Transverse colon (tissue), 4 donors: ENCODE data around the gene GRK6. TPM values are rescaled to one million over a fixed set of nuclear protein-coding genes. Genes with fewer than 3 reads are reported as not detected.

Source experiments
- DNase-seq: peaks from one replicate; pipeline ENCODE4 v3.0.0-alpha.2; 2019
- H3K27ac ChIP-seq, 4 donors: fragments of 200-600 bp; sonication (generic); 2 replicates each; pipeline ENCODE4 v1.5.1; 2016 to 2018; ENCODE audit warnings: inconsistent platforms in 4 of 4
- H3K27me3 ChIP-seq: fragments of 200-600 bp; sonication (generic); 2 replicates; pipeline ENCODE4 v1.5.1; 2017; ENCODE audit warnings: inconsistent platforms
- H3K36me3 ChIP-seq, 4 donors: fragments of 200-600 bp; sonication (generic); 2 replicates each; pipeline ENCODE4 v1.5.1; 2017 to 2019; ENCODE audit warnings: inconsistent platforms in 4 of 4
- H3K4me1 ChIP-seq, 4 donors: fragments of 200-600 bp; sonication (generic); 2 replicates each; pipeline ENCODE4 v1.5.1; 2017 to 2020; ENCODE audit warnings: inconsistent platforms in 4 of 4
- H3K4me3 ChIP-seq, 4 donors: fragments of 200-600 bp; sonication (generic); 1 replicate in 1 of 4; 2 replicates in 3 of 4; pipeline versions ENCODE4 v1.5.1 to v1.6.1; 2017 to 2019; ENCODE audit warnings: inconsistent platforms in 4 of 4
- H3K9me3 ChIP-seq, 2 donors: fragments of 200-600 bp; sonication (generic); 2 replicates each; pipeline ENCODE4 v1.5.1; 2017 to 2019; ENCODE audit warnings: inconsistent platforms in 2 of 2
- CTCF ChIP-seq, 5 experiments: fragments of 200-600 bp in 3 of 5; fragments of 450-650 bp in 2 of 5; sonication (generic) in 3 of 5; IDR thresholded peaks; 1 replicate in 2 of 5; 2 replicates in 3 of 5; pipeline ENCODE4 v1.5.1; 2016 to 2017; ENCODE audit warnings: antibody characterized with exemption in 5 of 5, inconsistent platforms in 3 of 5, mild to moderate bottlenecking in 2 of 5, moderate library complexity in 1 of 5
- EP300 ChIP-seq: sonication (generic); formaldehyde crosslinking; IDR thresholded peaks from one replicate; pipeline ENCODE4 v1.6.1; 2017; ENCODE audit warnings: antibody characterized with exemption, low read depth
- POLR2A ChIP-seq: fragments of 450-650 bp; IDR thresholded peaks from one replicate; pipeline ENCODE4 v1.6.1; 2016; ENCODE audit warnings: antibody characterized with exemption, mild to moderate bottlenecking, moderate library complexity
- POLR2AphosphoS5 ChIP-seq, 3 donors: sonication (generic); formaldehyde crosslinking; IDR thresholded peaks; one replicate each; pipeline ENCODE4 v1.6.1; 2016; ENCODE audit warnings: antibody characterized with exemption in 3 of 3
- WGBS, 2 donors: methylation state at CpG; one replicate each; pipeline ENCODE4 v1.1.5; 2018; ENCODE audit warnings: low coverage in 1 of 2; 5-methylcytosine and 5-hydroxymethylcytosine counted together
- in situ Hi-C, 4 donors: fragments of 200-750 bp; cut with MboI; loops; one replicate each; pipeline versions ENCODE4 v1.15.0 to v1.15.1; 2017; ENCODE audit warnings: low sequenced_read_pairs in 3 of 4, low pct_ligation_motif_present in 1 of 4, low pct_unique_long_range_greater_than_20kb in 1 of 4
- intact Hi-C: fragments of 100-400 bp; cut with DNase I; formaldehyde crosslinking; loops from one replicate; pipeline ENCODE4 v1.15.1; 2023; ENCODE audit warnings: low total_unique reads
- total RNA-seq, 4 donors: library from RNA; depleted of rRNA; stranded (reverse); fragments of >200 nt; gene quantifications; one replicate each; pipeline ENCODE4 v1.1.0, GENCODE V29; 2016

Gene GRK6
- total RNA-seq, 4 donors from 2014 or later = 21.5 to 40.5 (median 36.4) TPM

- H3K9me3 ChIP-seq = no peaks in the 10 kb centered on the region
- no peak overlapping the region for H3K27ac ChIP-seq
- intact Hi-C loops = no loop called here
- no peak overlapping the region for H3K4me3 ChIP-seq
- no peaks in the 10 kb centered on the region for H3K4me1 ChIP-seq
- WGBS, 2 donors = 94 to 100% methylated on average over 4 of the region's 4 CpGs
- TF ChIP-seq CTCF (IDR thresholded peaks at IDR 0.05) (no peak), POLR2A (no peak), EP300 (no peak), POLR2AphosphoS5 (IDR thresholded peaks at IDR 0.05) (no peak)
- peaks cover 0 to 33% (median 14%) of the 10 kb centered on the region in 4 donors for H3K36me3 ChIP-seq
- in situ Hi-C loops = loop anchor here in 1 of 4 donors (10.0 kb wide), 1 partner anchor 45 kb away; no protein-coding TSS in a partner anchor
- H3K27me3 ChIP-seq = no peaks in the 10 kb centered on the region
- no peak for DNase-seq
Measured at GRCh38 chr5:177439518-177440053, 13.1 kb downstream of the GRK6 start.

DNA sequence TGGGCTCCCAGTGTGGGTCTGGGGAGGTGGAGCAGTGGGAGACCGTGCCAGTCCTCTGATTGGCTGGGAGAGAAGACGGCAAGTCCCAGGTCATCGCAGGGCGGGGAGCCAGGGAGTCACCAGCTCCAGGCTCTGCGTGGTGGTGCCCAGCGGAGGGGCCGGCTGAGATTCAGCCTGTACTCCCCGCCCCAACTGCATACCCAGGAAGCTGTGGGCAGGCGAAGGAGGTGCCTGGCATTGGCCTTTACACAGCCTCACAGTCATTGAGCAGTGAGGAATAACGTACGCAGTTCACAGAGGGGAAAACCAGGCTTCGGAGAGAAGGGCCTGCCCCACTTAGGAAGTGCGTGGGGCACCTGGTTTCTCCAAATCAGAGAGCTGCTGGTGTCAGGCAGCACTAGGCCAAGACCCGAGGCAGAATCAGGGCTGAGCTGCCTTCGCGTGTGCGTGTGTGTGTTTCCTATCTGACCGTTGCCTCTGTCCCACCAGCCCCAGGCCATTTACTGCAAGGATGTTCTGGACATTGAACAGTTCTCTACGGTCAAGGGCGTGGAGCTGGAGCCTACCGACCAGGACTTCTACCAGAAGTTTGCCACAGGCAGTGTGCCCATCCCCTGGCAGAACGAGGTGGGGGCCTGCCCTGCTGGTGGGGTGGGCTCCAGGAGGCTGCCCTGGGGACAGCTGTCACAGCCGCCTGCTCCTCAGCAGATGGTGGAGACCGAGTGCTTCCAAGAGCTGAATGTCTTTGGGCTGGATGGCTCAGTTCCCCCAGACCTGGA, 13.9 kb downstream of the GRK6 start:
- intact Hi-C loops = no loop called here
- WGBS, 2 donors = 86 to 90% methylated on average over 6 to 22 of the region's 24 CpGs
- in situ Hi-C loops = loop anchor here in 1 of 4 donors (10.0 kb wide), 1 partner anchor 46 kb away; no protein-coding TSS in a partner anchor

DNA sequence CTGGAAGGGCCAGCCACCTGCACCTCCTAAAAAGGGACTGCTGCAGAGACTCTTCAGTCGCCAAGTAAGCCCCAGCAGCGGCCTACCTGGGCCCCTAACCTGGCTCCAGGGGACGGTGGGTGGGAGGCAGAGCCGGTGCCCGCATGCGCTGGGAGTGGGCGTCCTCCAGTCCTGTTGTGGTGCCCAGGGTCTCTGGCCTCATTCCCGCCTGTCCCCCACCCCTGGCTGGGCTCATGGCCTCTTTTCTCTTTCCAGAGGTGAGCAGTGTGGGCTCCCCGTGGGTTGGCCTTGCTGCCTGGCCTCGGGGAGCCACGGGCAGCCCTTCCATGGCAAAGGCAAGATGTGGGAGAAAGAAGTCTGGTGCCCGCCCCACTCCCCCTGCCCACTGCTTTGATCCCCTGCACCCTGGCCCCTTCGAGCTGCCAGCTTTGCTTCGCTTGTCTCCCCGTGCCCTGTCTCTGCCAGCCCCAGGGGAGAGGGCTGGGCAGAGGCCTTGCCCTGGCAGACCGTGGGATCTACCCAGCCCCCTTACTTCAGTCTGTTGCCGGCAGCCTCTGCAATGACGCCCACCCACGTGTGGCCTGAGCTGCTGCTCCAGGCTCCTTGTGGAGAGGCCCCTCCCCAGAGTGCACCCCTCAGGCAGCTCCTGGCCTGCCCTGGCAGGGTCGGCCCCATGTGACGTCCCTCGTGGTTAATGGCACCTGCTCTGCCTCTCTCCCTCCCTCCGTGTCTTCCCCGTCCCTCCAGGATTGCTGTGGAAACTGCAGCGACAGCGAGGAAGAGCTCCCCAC, 14.7 kb downstream of the GRK6 start:
- 87% methylated on average over 25 of the region's 26 CpGs; no CpG with 5 or more reads in 1 of the 2 donors for WGBS, 2 donors
- H3K27me3 ChIP-seq = no peaks in the 10 kb centered on the region
- no peak overlapping the region for H3K27ac ChIP-seq
- H3K4me1 ChIP-seq = peaks cover 3 to 6% (median 4%) of the 10 kb centered on the region in 4 donors
- TF ChIP-seq POLR2A = no peak
- H3K4me3 ChIP-seq = no peak overlapping the region
- peaks cover 0 to 20% (median 7%) of the 10 kb centered on the region in 4 donors for H3K36me3 ChIP-seq
- in situ Hi-C loops (loop anchor here in 1 of 4 donors (10.0 kb wide), 1 partner anchor 46 kb away; no protein-coding TSS in a partner anchor), intact Hi-C loops (no loop called here)
- H3K9me3 ChIP-seq = no peaks in the 10 kb centered on the region
- DNase-seq = no peak

More for the DNA sequence above, 13.9 kb downstream of the GRK6 start:
- H3K4me3 ChIP-seq = no peak overlapping the region
- no peaks in the 10 kb centered on the region for H3K27me3 ChIP-seq
- no peak for TF ChIP-seq POLR2AphosphoS5 (IDR thresholded peaks at IDR 0.05)
- TF ChIP-seq POLR2A = no peak
- no peak for TF ChIP-seq EP300
- TF ChIP-seq CTCF (IDR thresholded peaks at IDR 0.05) = no peak
- no peak for DNase-seq
- no peak overlapping the region for H3K27ac ChIP-seq
- H3K9me3 ChIP-seq = no peaks in the 10 kb centered on the region
- peaks cover 0 to 27% (median 11%) of the 10 kb centered on the region in 4 donors for H3K36me3 ChIP-seq
- no peaks in the 10 kb centered on the region for H3K4me1 ChIP-seq

DNA sequence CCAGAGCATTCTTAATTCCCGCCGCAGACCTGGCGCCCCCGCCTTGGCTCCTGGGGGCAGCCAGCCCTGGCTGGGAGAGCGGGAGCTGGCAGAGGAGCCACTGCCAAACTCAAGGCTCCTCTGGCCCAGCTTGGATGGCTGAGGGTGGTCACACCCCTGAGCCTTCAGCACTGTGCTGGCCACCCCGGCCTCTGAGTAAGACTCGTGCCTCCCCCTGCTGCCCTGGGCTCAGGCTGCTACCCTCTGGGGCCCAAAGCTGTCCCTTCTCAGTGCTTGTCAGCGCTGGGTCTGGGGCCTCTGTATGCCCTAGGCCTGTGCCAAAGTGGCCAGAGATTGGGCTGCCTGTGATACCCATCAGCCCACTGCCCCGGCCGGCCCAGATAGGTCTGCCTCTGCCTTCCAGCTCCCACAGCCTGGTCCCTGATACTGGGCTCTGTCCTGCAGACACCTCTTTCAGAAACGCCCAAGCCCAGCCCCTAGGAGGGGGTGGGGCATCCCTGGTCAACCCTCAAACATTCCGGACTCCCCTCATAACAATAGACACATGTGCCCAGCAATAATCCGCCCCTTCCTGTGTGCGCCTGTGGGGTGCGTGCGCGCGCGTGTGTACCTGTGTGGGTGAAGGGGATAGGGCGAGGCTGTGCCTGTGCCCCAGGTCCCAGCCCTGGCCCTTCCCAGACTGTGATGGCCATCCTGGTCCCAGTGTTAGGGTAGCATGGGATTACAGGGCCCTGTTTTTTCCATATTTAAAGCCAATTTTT, 15.8 kb downstream of the GRK6 start:
- in situ Hi-C loops = loop anchor here in 1 of 4 donors (10.0 kb wide), 1 partner anchor 47 kb away; no protein-coding TSS in a partner anchor
- Histone ChIP-seq H3K9me3 (no peaks in the 10 kb centered on the region), H3K4me3 (no peak overlapping the region), H3K27me3 (peaks cover 3% of the 10 kb centered on the region), H3K36me3 (peaks cover 0 to 10% (median 5%) of the 10 kb centered on the region in 4 donors), H3K4me1 (peaks cover 9 to 12% (median 10%) of the 10 kb centered on the region in 4 donors), H3K27ac (no peak overlapping the region)
- no peak for DNase-seq
- WGBS, 2 donors = 90% methylated on average over 20 of the region's 20 CpGs; no CpG with 5 or more reads in 1 of the 2 donors
- intact Hi-C loops = no loop called here
- TF ChIP-seq POLR2AphosphoS5 (IDR thresholded peaks at IDR 0.05) = no peak
- TF ChIP-seq EP300 = no peak
- no peak for TF ChIP-seq POLR2A
- TF ChIP-seq CTCF (IDR thresholded peaks at IDR 0.05) = no peak
